ENCODE measurements around the gene CALML6.

DNA sequence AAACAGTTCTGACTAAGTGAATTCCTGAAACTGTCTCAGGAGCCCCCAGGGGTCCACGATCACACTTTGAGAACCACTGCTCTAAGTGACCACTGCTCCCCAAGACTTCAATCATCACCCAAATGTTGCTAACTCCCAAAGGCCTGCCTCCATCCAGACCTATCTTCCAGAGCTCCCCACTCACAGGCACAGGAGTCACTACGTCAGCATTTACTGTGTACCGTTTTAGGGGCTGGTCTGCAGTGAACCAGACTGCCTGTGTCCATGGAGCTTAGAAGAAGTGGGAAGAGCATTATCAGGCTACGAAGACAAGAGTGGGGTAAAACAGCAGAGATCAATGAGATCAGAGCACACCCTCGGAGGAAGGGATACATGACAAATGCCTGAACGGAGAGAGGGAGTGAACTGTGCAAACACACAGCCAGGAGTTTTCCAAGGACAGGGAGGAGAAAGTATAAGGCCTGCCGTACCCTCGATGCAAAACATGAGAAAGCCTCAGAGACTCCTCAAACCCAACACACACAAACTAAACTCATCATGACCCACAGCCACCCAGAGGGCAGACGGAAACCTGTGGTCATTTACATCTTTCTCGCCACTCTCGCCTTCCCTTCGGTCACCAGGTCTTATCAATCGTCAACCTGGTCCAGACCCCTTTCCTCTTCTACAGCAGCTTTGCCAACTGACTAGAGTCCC is 34.3 kb upstream of the CALML6 start:
- no peak for TF ChIP-seq LARP7 (IDR thresholded peaks at IDR 0.05)
- TF ChIP-seq, protein P1, sequence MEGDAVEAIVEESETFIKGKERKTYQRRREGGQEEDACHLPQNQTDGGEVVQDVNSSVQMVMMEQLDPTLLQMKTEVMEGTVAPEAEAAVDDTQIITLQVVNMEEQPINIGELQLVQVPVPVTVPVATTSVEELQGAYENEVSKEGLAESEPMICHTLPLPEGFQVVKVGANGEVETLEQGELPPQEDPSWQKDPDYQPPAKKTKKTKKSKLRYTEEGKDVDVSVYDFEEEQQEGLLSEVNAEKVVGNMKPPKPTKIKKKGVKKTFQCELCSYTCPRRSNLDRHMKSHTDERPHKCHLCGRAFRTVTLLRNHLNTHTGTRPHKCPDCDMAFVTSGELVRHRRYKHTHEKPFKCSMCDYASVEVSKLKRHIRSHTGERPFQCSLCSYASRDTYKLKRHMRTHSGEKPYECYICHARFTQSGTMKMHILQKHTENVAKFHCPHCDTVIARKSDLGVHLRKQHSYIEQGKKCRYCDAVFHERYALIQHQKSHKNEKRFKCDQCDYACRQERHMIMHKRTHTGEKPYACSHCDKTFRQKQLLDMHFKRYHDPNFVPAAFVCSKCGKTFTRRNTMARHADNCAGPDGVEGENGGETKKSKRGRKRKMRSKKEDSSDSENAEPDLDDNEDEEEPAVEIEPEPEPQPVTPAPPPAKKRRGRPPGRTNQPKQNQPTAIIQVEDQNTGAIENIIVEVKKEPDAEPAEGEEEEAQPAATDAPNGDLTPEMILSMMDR (IDR thresholded peaks at IDR 0.05 in 2 of 3, conservative IDR thresholded peaks at IDR 0.05 in 1 of 3; ENCODE audit: control insufficient read depth in 2 of 3, extremely low read depth in 1 of 3, insufficient read depth in 1 of 3, low read depth in 3 of 3, low read length in 3 of 3), result no peak
- TF ChIP-seq, protein P2, sequence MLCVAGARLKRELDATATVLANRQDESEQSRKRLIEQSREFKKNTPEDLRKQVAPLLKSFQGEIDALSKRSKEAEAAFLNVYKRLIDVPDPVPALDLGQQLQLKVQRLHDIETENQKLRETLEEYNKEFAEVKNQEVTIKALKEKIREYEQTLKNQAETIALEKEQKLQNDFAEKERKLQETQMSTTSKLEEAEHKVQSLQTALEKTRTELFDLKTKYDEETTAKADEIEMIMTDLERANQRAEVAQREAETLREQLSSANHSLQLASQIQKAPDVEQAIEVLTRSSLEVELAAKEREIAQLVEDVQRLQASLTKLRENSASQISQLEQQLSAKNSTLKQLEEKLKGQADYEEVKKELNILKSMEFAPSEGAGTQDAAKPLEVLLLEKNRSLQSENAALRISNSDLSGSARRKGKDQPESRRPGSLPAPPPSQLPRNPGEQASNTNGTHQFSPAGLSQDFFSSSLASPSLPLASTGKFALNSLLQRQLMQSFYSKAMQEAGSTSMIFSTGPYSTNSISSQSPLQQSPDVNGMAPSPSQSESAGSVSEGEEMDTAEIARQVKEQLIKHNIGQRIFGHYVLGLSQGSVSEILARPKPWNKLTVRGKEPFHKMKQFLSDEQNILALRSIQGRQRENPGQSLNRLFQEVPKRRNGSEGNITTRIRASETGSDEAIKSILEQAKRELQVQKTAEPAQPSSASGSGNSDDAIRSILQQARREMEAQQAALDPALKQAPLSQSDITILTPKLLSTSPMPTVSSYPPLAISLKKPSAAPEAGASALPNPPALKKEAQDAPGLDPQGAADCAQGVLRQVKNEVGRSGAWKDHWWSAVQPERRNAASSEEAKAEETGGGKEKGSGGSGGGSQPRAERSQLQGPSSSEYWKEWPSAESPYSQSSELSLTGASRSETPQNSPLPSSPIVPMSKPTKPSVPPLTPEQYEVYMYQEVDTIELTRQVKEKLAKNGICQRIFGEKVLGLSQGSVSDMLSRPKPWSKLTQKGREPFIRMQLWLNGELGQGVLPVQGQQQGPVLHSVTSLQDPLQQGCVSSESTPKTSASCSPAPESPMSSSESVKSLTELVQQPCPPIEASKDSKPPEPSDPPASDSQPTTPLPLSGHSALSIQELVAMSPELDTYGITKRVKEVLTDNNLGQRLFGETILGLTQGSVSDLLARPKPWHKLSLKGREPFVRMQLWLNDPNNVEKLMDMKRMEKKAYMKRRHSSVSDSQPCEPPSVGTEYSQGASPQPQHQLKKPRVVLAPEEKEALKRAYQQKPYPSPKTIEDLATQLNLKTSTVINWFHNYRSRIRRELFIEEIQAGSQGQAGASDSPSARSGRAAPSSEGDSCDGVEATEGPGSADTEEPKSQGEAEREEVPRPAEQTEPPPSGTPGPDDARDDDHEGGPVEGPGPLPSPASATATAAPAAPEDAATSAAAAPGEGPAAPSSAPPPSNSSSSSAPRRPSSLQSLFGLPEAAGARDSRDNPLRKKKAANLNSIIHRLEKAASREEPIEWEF (IDR thresholded peaks at IDR 0.05; ENCODE audit: insufficient replicate concordance, low read depth, low read length), result no peak
- no peak for TF ChIP-seq SMAD5 (IDR thresholded peaks at IDR 0.05; ENCODE audit: low read depth)

Data from GM12878 (cell line).